BLaER1 treated with 17β-estradiol and CSF1 and Interleukin-3, amounts not matched to agents 10 nM and 100 nM (cell line): ENCODE measurements around the gene AOC1.

Source experiments
- H3K27ac ChIP-seq, 11 experiments: shearing (Covaris generic); formaldehyde crosslinking; 2 replicates each; pipeline ENCODE4 v1.8.1; 2022
- H3K27me3 ChIP-seq, 11 experiments: shearing (Covaris generic); formaldehyde crosslinking; 2 replicates each; pipeline ENCODE4 v1.8.1; 2022
- H3K36me3 ChIP-seq, 11 experiments: shearing (Covaris generic); formaldehyde crosslinking; 2 replicates each; pipeline ENCODE4 v1.8.1; 2022
- H3K4me1 ChIP-seq, 10 experiments: shearing (Covaris generic); formaldehyde crosslinking; 2 replicates each; pipeline ENCODE4 v1.8.1; 2022
- H3K4me2 ChIP-seq, 11 experiments: shearing (Covaris generic); formaldehyde crosslinking; 2 replicates each; pipeline ENCODE4 v1.8.1; 2022
- H3K4me3 ChIP-seq, 10 experiments: shearing (Covaris generic); formaldehyde crosslinking; 2 replicates each; pipeline ENCODE4 v1.8.1; 2022
- H3K9ac ChIP-seq, 11 experiments: shearing (Covaris generic); formaldehyde crosslinking; 2 replicates each; pipeline ENCODE4 v1.8.1; 2022
- H3K9me3 ChIP-seq, 11 experiments: shearing (Covaris generic); formaldehyde crosslinking; replicated peaks in 1 of 11; 2 replicates each; pipeline ENCODE4 v1.8.1; 2022
- H4K20me1 ChIP-seq, 11 experiments: shearing (Covaris generic); formaldehyde crosslinking; 2 replicates each; pipeline ENCODE4 v1.8.1; 2022
- Cebpa-rat ChIP-seq, 11 experiments: shearing (Covaris generic); IDR thresholded peaks; 2 replicates each; pipeline ENCODE4 v1.8.1; 2022

Gene AOC1

GRCh38 chr7:150818971-150819370, 33.3 kb upstream of the AOC1 start:
- no peak overlapping the region for H3K27ac ChIP-seq

GRCh38 chr7:150820148-150820547, 32.2 kb upstream of the AOC1 start:
- TF ChIP-seq Cebpa-rat (IDR thresholded peaks at IDR 0.05): no peak

More at GRCh38 chr7:150818971-150819370, 33.3 kb upstream of the AOC1 start:
- peaks cover 0 to 21% (median 0%) of the 10 kb centered on the region in 10 experiments; a peak in 1 of 20 replicates for H3K4me1 ChIP-seq
- no peaks in the 10 kb centered on the region for H4K20me1 ChIP-seq
- H3K27me3 ChIP-seq: no peaks in the 10 kb centered on the region
- H3K36me3 ChIP-seq: no peaks in the 10 kb centered on the region
- peaks cover 24 to 40% (median 25%) of the 10 kb centered on the region in 11 experiments for H3K9me3 ChIP-seq
- no peak overlapping the region for H3K9ac ChIP-seq
- no peak overlapping the region for H3K4me3 ChIP-seq
- no peak for TF ChIP-seq Cebpa-rat (IDR thresholded peaks at IDR 0.05)
- H3K4me2 ChIP-seq: no peak overlapping the region; a peak in 2 of 22 replicates

GRCh38 chr7:150820578-150821198, 31.6 kb upstream of the AOC1 start:
- peaks cover 0 to 21% (median 0%) of the 10 kb centered on the region in 10 experiments; a peak in 1 of 20 replicates for H3K4me1 ChIP-seq
- peaks cover 11 to 25% (median 13%) of the 10 kb centered on the region in 11 experiments for H3K9me3 ChIP-seq
- H3K4me2 ChIP-seq: peak overlapping the region in 1 of 11 experiments; percentile 23; a peak in 1 of 22 replicates
- no peaks in the 10 kb centered on the region for H4K20me1 ChIP-seq
- H3K36me3 ChIP-seq: no peaks in the 10 kb centered on the region
- H3K9ac ChIP-seq: no peak overlapping the region
- H3K27ac ChIP-seq: no peak overlapping the region
- H3K27me3 ChIP-seq: no peaks in the 10 kb centered on the region
- no peak for TF ChIP-seq Cebpa-rat (IDR thresholded peaks at IDR 0.05)
- no peak overlapping the region for H3K4me3 ChIP-seq

More at GRCh38 chr7:150820148-150820547, 32.2 kb upstream of the AOC1 start:
- no peaks in the 10 kb centered on the region for H4K20me1 ChIP-seq
- H3K4me2 ChIP-seq: peak overlapping the region in 2 of 11 experiments; percentile 10 to 23; a peak in 2 of 22 replicates
- no peaks in the 10 kb centered on the region for H3K36me3 ChIP-seq
- H3K9me3 ChIP-seq: peaks cover 17 to 30% (median 17%) of the 10 kb centered on the region in 11 experiments
- H3K27me3 ChIP-seq: no peaks in the 10 kb centered on the region
- H3K9ac ChIP-seq: no peak overlapping the region
- peaks cover 0 to 21% (median 0%) of the 10 kb centered on the region in 10 experiments; a peak in 1 of 20 replicates for H3K4me1 ChIP-seq
- H3K4me3 ChIP-seq: no peak overlapping the region
- no peak overlapping the region for H3K27ac ChIP-seq

GRCh38 chr7:150823043-150823442, 29.3 kb upstream of the AOC1 start:
- Histone ChIP-seq H3K4me3 (no peak overlapping the region), H3K9ac (no peak overlapping the region), H3K4me1 (peaks cover 0 to 21% (median 0%) of the 10 kb centered on the region in 10 experiments; a peak in 1 of 20 replicates), H3K36me3 (no peaks in the 10 kb centered on the region), H3K27ac (no peak overlapping the region), H3K4me2 (peak overlapping the region in 2 of 11 experiments; percentile 11 to 55; a peak in 3 of 22 replicates), H4K20me1 (no peaks in the 10 kb centered on the region), H3K27me3 (no peaks in the 10 kb centered on the region), H3K9me3 (peaks cover 0 to 13% (median 0%) of the 10 kb centered on the region in 11 experiments; a peak in 5 of 22 replicates)
- TF ChIP-seq Cebpa-rat (IDR thresholded peaks at IDR 0.05): no peak

GRCh38 chr7:150823484-150824126, 28.7 kb upstream of the AOC1 start:
- H3K27me3 ChIP-seq: no peaks in the 10 kb centered on the region

GRCh38 chr7:150824379-150825177, 27.7 kb upstream of the AOC1 start:
- H3K4me1 ChIP-seq: peaks cover 0 to 23% (median 3%) of the 10 kb centered on the region in 10 experiments; a peak in 7 of 20 replicates
- H3K4me2 ChIP-seq: no peak overlapping the region
- no peak for TF ChIP-seq Cebpa-rat (IDR thresholded peaks at IDR 0.05)
- no peaks in the 10 kb centered on the region for H3K27me3 ChIP-seq
- H3K9ac ChIP-seq: no peak overlapping the region
- peaks cover 0 to 13% (median 0%) of the 10 kb centered on the region in 11 experiments; a peak in 5 of 22 replicates for H3K9me3 ChIP-seq
- H3K27ac ChIP-seq: no peak overlapping the region
- no peaks in the 10 kb centered on the region for H3K36me3 ChIP-seq
- no peak overlapping the region for H3K4me3 ChIP-seq
- no peaks in the 10 kb centered on the region for H4K20me1 ChIP-seq

More at GRCh38 chr7:150823484-150824126, 28.7 kb upstream of the AOC1 start:
- TF ChIP-seq Cebpa-rat (IDR thresholded peaks at IDR 0.05): no peak
- Histone ChIP-seq H3K4me2 (no peak overlapping the region), H3K4me1 (peaks cover 0 to 21% (median 0%) of the 10 kb centered on the region in 10 experiments; a peak in 1 of 20 replicates), H3K9ac (no peak overlapping the region), H4K20me1 (no peaks in the 10 kb centered on the region), H3K36me3 (no peaks in the 10 kb centered on the region), H3K9me3 (peaks cover 0 to 13% (median 0%) of the 10 kb centered on the region in 11 experiments; a peak in 5 of 22 replicates), H3K27ac (no peak overlapping the region), H3K4me3 (no peak overlapping the region)

GRCh38 chr7:150826061-150826849, 26.1 kb upstream of the AOC1 start:
- H3K27ac ChIP-seq: no peak overlapping the region
- H3K4me1 ChIP-seq: peaks cover 0 to 15% (median 3%) of the 10 kb centered on the region in 10 experiments; a peak in 7 of 20 replicates
- H3K27me3 ChIP-seq: no peaks in the 10 kb centered on the region
- H4K20me1 ChIP-seq: no peaks in the 10 kb centered on the region
- H3K9ac ChIP-seq: no peak overlapping the region
- no peaks in the 10 kb centered on the region for H3K36me3 ChIP-seq
- H3K4me2 ChIP-seq: no peak overlapping the region
- peaks cover 0 to 11% (median 0%) of the 10 kb centered on the region in 11 experiments; a peak in 5 of 22 replicates for H3K9me3 ChIP-seq
- H3K4me3 ChIP-seq: no peak overlapping the region
- TF ChIP-seq Cebpa-rat (IDR thresholded peaks at IDR 0.05): no peak

GRCh38 chr7:150828384-150828783, 23.9 kb upstream of the AOC1 start:
- H3K4me2 ChIP-seq: no peak overlapping the region
- TF ChIP-seq Cebpa-rat (IDR thresholded peaks at IDR 0.05): no peak

More at GRCh38 chr7:150828384-150828783, 23.9 kb upstream of the AOC1 start:
- Histone ChIP-seq H3K36me3 (no peaks in the 10 kb centered on the region), H3K27me3 (no peaks in the 10 kb centered on the region), H3K9me3 (no peaks in the 10 kb centered on the region), H3K9ac (no peak overlapping the region), H3K27ac (no peak overlapping the region), H3K4me1 (peaks cover 0 to 8% (median 3%) of the 10 kb centered on the region in 10 experiments; a peak in 7 of 20 replicates), H4K20me1 (no peaks in the 10 kb centered on the region), H3K4me3 (no peak overlapping the region)
